HS-27A (cell line): ENCODE results near the gene CEP63.

Experiments used
- DNase-seq: peaks from one replicate; pipeline ENCODE4 v3.0.0-alpha.2; 2012; ENCODE audit warnings: low read depth, missing footprints

CEP63 gene

GRCh38 chr3:134608771-134609435 lies 123.0 kb downstream of the CEP63 start:
- DNase-seq, result no peak

DNA sequence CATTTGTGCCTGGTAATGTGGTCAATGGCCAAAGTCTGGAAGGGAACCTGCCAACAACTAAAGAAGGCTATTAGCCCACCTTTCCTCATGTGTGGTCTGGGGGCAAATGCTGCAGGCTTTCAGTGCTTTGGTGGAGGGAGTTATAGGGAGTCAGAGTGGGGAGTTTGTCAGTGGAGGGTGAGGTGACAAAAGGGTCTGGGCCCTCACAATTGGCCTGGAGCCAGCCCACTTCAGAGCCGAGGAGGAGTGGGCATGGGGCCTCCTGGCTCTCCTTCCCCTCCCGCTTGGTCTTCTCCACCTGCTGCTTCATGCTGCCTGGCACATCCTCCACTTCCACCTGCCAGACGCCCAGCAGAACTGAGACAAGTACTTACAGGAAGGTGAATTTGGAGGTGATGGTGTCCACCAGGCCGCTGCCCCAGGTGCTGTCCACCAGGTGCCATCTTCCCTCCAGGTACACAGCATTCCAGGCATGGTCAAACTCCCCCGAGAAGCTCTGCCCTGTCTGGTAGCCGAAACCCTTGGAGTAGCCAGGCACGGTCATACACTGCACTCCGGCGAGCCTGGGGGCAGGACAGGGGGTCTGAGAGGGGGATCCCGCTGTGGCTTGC lies 124.1 kb downstream of the CEP63 start:
- DNase-seq, result no peak

DNA sequence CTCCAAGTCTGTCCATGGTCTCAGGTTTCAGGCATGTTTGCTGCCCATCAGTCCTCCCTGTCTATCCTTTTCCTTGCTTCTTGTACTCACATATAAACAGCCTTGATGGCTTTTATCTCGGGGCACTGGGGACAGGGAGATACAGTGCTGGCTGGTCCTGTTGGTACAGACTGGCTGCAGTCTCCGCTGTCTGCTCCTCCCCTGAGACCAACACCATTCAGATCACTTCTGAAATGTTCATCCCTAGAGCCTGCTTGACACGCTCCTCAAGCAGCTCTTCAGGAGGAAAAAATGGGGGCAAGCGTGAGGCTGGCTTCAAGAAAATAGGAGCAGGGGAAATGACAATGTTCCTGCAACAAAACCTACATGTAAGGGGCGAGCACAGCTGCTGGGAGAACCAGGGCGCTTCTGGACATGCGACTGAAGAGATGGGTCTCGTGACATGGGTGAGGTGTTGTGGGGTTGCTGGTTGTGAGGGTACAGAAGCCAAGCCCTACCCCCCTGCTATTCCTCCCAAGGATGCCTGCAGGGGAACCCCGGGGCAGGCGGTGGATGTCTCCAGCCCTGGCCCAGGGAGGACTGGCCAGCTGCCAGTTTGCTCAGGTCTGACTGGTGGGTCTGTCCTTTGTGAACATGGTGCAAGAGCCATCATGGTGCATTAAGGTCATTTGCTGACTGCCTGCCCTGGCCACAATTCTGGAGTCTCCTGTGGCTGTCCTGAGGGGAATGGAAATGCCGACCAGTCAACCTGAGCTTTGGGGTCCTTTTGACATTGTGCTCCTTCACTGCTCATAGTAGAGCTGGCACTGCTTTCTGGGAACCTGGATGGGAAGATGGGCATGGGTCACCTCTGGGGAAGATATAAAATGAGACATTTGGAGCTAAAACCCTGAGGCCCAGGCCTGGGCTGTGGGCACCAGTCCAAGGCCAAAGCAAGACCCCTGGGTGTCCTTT lies 124.9 kb downstream of the CEP63 start:
- no peak for DNase-seq

DNA sequence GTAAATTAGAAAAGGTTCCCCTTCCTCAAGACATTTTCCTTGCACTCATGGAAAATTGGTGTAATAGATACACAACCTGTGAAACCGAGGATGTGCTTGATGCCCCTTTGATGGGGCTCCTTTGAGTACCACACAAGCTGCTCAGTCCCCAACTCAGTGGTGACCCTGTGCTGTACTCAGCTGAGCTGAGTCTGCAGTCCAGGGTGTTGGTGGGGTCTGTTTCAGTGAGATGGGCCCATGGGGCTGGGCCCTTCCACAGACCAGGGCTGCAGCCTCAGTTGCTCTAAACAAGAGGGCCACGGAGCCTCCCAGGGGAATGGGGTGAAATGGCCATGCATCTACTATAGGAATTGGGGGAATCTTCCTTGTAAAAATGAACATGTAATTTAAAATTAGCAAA lies 125.7 kb downstream of the CEP63 start:
- no peak for DNase-seq

- no peak for DNase-seq
These were observed 127.2 kb downstream of the CEP63 start for GRCh38 chr3:134613006-134613520.

- no peak for DNase-seq
These were observed 129.1 kb downstream of the CEP63 start for GRCh38 chr3:134614955-134615354.

DNA sequence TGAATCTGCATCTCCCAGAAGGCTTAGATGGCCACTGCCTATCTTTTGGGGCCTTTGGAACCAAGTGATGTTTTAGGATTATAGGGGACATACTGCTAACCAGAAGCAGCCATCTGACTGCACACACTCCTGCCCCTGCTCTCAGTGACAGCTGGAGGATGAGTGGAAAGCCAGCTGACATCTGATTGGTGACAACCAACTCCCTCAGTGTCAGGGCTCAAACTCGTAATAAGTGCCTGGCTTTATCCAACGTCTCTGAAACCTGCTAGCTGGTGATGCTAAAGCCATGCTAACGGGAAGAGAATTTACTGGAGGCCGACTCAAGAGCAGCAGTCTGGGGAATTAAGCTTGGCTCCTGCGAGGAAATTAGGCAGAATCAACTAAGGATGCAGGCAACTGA lies 129.9 kb downstream of the CEP63 start:
- DNase-seq, result no peak

DNA sequence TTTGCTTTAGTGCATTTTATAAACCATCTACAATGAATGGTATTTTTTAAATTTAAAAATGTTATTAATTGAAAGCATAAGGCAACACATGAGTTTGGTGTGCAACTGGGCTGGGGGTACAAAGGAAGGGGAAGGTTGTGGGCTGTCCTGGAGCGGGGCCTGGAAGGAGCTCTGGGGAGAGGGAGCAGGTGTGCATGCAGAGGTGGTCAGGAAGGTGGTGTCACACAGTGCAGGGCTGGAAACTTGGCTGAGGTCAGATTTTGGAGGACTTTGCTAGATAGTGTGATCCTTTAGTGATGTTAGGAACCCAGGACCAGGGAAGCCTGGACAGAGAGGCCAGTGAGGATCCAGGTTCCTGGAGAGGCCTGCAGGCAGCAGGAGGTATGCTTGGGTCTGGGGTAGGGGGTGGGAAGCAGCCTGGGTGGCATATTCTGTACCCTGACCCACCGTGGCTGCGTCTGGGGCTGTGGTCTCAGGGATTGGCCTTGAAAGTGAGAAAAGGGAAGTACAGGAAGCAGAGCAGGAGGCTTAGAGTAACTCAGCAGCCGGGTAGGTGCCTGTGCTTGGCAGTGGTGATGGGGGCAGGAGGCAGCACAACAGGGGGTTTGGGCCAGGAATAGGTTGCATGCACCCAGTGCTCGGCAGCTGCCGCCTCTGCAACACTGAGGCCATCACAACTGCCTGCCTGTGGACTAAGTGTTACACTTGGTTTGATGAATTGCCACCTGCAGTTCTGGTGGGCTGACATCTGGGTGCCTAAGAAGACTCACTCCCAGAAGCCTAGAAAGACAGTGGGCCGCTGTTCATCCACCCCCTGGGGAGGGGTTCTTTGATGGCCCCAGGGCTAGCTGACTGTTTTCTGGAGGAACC lies 132.0 kb downstream of the CEP63 start:
- DNase-seq, result no peak

DNA sequence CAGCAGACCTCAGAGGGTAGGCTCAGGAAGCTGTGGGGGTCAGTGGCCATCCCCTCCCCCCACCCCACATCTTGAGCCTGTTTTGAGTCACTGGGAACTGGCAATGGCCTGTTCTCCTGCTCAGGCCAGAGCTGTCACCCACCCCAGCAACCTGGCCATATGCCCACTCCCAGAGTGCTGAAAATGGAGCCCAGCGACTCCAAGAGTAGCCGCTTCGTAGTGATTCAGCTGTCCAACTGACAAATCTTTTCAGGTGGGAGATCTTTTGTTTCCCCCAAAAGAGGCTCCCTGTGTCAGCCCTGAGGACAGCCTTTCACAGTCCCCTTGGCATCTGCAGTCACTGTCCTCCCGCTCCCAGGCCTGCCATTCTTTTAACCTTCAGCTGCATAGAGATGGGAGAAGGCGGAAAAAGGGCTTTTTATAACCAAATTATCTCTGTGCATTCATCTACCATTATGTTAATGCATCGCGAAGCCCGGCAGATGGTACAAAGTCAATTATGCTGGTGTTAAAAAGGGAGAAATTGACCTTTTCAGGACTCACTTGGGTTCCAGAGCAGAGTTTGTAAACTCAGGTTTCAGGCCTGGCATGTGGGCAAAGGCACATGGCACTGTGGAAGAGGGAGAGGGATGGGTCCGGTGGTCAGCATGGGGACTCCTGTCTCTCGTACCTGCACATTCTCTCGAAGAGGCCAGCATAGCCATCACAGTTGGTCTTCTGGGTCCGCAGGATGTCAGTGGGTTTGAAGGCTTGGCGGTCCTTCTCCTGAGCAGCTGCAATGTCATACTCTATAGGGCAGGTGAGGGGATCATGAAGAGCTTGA lies 132.8 kb downstream of the CEP63 start:
- no peak for DNase-seq

DNA sequence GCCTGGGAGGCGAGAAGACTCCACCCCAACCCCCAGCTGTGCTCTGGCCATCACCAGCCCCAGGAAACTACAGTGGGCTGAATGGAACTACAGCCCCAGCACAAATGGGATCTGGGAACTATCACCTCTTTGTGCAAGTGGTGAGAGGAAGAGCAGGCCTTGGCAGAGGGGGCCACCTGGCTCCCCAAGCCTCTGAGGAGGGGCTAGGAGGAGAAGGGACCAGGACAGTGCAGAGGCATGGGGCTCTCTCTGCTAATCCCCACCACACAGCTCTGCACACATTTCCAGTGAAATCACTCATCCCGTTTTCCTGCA lies 133.4 kb downstream of the CEP63 start:
- DNase-seq, result no peak

DNA sequence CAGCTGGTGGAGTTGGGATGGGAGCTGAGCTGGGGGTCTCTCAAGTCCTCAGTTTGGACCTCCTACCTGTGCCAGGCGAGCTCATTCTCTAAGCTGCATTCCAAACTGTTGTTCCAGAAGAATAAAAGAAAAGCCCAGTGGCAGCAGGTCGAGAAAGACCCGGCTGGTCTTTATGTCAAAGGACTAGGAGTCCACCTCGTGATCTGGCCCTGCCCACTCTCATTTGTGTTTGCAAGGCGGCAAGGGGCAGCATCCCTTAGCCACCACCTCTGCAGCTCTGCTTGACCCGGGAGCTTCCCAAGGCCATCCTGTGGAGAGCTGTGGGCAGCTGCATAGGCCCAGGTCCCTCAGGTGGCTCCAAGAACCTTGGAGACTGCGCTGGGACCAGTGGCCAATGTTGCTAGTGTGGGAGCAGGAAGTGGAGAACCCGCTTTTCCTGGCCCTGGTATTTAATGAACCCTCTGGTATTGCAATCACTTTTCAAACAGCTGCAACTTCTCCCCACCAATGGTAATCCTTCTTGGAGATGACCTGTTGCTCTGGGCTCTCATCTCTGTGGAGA lies 134.1 kb downstream of the CEP63 start:
- DNase-seq, result no peak

- no peak for DNase-seq
These were observed 134.7 kb downstream of the CEP63 start for GRCh38 chr3:134620476-134621115.

DNA sequence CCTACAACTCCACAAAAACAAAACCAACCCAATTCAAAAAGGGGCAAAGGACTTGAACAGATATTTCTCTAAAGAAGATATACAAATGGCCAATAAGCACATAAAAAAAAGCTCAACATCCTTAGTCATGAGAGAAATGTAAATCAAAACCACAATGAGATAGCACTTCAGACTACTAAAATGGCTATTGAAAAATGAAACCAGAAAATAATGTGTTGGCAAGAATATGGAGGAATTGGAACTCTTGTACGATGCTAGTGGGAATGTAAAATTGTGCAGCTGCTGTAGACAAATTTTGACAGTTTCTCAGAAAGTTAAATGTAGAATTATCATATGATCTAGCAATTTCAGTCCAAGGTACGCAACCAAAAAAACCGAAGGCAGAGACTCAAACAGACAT lies 136.0 kb downstream of the CEP63 start:
- DNase-seq, result no peak

- DNase-seq, result no peak
These were observed 137.0 kb downstream of the CEP63 start for GRCh38 chr3:134622806-134623365.

GRCh38 chr3:134623615-134624245 lies 137.9 kb downstream of the CEP63 start:
- no peak for DNase-seq
